Measurements from ENCODE around the gene EMC1. TPM values are rescaled to one million over a fixed set of nuclear protein-coding genes. Genes with fewer than 3 reads are reported as not detected.
"Not testable (repeated sequence)": the region's sequence is repeated elsewhere in the genome, so short reads cannot be mapped to it uniquely, and the experiment has no call there.

The EMC1 gene
- polyA plus RNA-seq, 1 donor from 2014 or later: 75.3 TPM

DNA sequence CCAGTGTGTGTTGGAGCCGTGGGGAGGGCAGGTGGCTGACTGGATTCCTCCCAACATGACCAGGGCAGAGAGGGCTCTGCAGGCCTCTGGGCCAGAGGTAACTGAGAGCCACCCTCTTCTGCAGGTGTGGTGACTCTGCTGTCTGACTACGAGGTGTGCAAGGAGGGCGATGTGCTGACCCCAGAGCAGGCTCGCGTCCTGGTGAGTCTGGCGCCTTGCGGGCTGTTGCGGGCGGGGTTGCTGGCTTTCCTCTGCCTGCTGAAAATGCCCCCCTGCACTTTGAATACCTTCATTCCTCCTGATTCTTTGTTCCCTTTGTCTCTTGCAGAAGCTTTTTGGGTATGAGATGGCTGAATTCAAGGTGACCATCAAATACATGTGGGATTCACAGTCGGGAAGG lies 7.0 kb upstream of the EMC1 start:
- TF ChIP-seq RAD21 (conservative IDR thresholded peaks at IDR 0.05) (no peak), MXI1 (conservative IDR thresholded peaks at IDR 0.05; ENCODE audit: poor library complexity, severe bottlenecking) (no peak), EP300 (conservative IDR thresholded peaks at IDR 0.05; ENCODE audit: poor library complexity, severe bottlenecking) (no peak), SMC3 (conservative IDR thresholded peaks at IDR 0.05; ENCODE audit: poor library complexity) (no peak), POLR2AphosphoS5 (IDR thresholded peaks at IDR 0.05) (no peak), EZH2 (IDR thresholded peaks at IDR 0.05; ENCODE audit: borderline replicate concordance, insufficient read depth, low read length, poor library complexity, severe bottlenecking) (no peak), TAF1 (IDR thresholded peaks at IDR 0.05; ENCODE audit: low read depth) (no peak)
- TF ChIP-seq, protein P1, sequence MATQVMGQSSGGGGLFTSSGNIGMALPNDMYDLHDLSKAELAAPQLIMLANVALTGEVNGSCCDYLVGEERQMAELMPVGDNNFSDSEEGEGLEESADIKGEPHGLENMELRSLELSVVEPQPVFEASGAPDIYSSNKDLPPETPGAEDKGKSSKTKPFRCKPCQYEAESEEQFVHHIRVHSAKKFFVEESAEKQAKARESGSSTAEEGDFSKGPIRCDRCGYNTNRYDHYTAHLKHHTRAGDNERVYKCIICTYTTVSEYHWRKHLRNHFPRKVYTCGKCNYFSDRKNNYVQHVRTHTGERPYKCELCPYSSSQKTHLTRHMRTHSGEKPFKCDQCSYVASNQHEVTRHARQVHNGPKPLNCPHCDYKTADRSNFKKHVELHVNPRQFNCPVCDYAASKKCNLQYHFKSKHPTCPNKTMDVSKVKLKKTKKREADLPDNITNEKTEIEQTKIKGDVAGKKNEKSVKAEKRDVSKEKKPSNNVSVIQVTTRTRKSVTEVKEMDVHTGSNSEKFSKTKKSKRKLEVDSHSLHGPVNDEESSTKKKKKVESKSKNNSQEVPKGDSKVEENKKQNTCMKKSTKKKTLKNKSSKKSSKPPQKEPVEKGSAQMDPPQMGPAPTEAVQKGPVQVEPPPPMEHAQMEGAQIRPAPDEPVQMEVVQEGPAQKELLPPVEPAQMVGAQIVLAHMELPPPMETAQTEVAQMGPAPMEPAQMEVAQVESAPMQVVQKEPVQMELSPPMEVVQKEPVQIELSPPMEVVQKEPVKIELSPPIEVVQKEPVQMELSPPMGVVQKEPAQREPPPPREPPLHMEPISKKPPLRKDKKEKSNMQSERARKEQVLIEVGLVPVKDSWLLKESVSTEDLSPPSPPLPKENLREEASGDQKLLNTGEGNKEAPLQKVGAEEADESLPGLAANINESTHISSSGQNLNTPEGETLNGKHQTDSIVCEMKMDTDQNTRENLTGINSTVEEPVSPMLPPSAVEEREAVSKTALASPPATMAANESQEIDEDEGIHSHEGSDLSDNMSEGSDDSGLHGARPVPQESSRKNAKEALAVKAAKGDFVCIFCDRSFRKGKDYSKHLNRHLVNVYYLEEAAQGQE (IDR thresholded peaks at IDR 0.05; ENCODE audit: borderline replicate concordance): no peak
- TF ChIP-seq, protein P2, sequence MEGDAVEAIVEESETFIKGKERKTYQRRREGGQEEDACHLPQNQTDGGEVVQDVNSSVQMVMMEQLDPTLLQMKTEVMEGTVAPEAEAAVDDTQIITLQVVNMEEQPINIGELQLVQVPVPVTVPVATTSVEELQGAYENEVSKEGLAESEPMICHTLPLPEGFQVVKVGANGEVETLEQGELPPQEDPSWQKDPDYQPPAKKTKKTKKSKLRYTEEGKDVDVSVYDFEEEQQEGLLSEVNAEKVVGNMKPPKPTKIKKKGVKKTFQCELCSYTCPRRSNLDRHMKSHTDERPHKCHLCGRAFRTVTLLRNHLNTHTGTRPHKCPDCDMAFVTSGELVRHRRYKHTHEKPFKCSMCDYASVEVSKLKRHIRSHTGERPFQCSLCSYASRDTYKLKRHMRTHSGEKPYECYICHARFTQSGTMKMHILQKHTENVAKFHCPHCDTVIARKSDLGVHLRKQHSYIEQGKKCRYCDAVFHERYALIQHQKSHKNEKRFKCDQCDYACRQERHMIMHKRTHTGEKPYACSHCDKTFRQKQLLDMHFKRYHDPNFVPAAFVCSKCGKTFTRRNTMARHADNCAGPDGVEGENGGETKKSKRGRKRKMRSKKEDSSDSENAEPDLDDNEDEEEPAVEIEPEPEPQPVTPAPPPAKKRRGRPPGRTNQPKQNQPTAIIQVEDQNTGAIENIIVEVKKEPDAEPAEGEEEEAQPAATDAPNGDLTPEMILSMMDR (IDR thresholded peaks at IDR 0.05; ENCODE audit: poor library complexity, severe bottlenecking): no peak
- H3K9ac ChIP-seq (ENCODE audit: low read length): no peak overlapping the region
- no peak overlapping the region for H3K4me2 ChIP-seq (ENCODE audit: low read length)
- no peaks in the 10 kb centered on the region for H3K27me3 ChIP-seq (ENCODE audit: insufficient read depth, low read depth, low read length)
- no peaks in the 10 kb centered on the region for H3K36me3 ChIP-seq (ENCODE audit: insufficient read depth, low read length)
- no peak overlapping the region for H3K27ac ChIP-seq (ENCODE audit: low read length)
- H3F3A ChIP-seq (ENCODE audit: insufficient read depth, low read length, poor library complexity, severe bottlenecking): no peaks in the 10 kb centered on the region
- no peaks in the 10 kb centered on the region for H4K20me1 ChIP-seq (ENCODE audit: insufficient read depth)
- H3K4me3 ChIP-seq (ENCODE audit: low read length): no peak overlapping the region
- no peak overlapping the region for H2AFZ ChIP-seq (ENCODE audit: low read depth, low read length)
- H3K9me3 ChIP-seq (ENCODE audit: low read length): no peaks in the 10 kb centered on the region
- H3K9me2 ChIP-seq (ENCODE audit: insufficient read depth, low read length): no peaks in the 10 kb centered on the region
- peaks cover 3% of the 10 kb centered on the region for H3K79me2 ChIP-seq (replicated peaks; ENCODE audit: insufficient read depth, low read length)

DNA sequence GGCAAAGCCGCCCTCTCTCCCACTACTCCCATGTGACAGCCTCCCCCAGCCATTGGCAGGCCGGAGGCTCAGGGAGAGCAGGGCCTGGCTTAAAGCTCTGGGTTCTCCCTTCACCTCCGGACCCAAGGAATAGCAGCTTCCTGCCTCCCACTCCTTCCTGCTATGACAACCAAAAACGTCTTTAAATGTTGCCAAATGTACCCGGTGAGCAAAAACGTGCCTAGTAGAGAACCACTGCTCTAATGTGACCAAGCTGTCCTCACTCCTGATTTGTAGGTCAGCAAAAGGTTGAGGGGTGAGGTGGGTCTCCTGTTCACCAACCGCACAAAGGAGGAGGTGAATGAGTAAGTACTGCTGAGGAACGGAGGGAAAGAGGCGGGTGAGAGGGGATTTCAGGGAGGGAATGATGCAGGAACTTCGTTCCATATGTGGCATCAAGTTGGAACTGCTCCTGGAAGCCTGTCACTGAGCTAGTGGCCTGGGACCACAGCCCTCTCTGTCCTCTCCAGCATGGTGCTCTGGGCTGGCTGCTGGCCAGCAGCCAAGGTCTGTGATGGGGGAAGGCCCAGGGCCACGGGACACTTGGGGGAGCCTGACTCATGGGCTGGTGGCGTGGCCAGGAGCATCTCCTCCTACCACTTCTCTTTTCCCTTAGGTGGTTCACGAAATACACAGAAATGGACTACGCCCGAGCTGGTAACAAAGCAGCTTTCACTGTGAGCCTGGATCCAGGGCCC lies 6.0 kb upstream of the EMC1 start:
- H3K27ac ChIP-seq (ENCODE audit: low read length): no peak overlapping the region

DNA sequence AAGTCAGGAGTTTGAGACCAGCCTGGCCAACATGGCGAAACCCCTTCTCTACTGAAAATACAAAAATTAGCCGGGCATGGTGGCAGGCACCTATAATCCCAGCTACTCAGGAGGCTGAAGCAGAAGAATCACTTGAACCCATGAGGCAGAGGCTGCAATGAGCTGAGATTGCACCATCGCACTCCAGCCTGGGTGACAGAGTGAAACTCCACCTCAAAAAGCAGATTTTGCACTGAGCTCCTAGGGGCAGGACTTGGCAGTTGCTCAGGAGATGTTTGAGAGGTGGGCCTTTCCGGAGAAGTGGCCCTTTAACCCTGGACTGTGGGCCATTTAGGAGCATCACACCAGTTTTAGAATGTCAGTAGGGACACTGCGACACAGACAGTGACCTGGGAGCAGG lies 5.0 kb upstream of the EMC1 start:
- not testable (repeated sequence) for H3K27me3 ChIP-seq (ENCODE audit: insufficient read depth, low read depth, low read length); H4K20me1 ChIP-seq (ENCODE audit: insufficient read depth); H3K4me3 ChIP-seq (ENCODE audit: low read length); H3K9ac ChIP-seq (ENCODE audit: low read length); H3K9me3 ChIP-seq (ENCODE audit: low read length); H3K27ac ChIP-seq (ENCODE audit: low read length); H3K4me2 ChIP-seq (ENCODE audit: low read length); H3K9me2 ChIP-seq (ENCODE audit: insufficient read depth, low read length); H2AFZ ChIP-seq (ENCODE audit: low read depth, low read length); H3K36me3 ChIP-seq (ENCODE audit: insufficient read depth, low read length); H3F3A ChIP-seq (ENCODE audit: insufficient read depth, low read length, poor library complexity, severe bottlenecking)
- peaks cover 18% of the 10 kb centered on the region for H3K79me2 ChIP-seq (replicated peaks; ENCODE audit: insufficient read depth, low read length)

More for the DNA sequence above, 6.0 kb upstream of the EMC1 start:
- Histone ChIP-seq H3K4me3 (ENCODE audit: low read length) (no peak overlapping the region), H2AFZ (ENCODE audit: low read depth, low read length) (no peak overlapping the region), H3F3A (ENCODE audit: insufficient read depth, low read length, poor library complexity, severe bottlenecking) (no peaks in the 10 kb centered on the region), H3K4me2 (ENCODE audit: low read length) (no peak overlapping the region), H3K9ac (ENCODE audit: low read length) (no peak overlapping the region), H3K27me3 (ENCODE audit: insufficient read depth, low read depth, low read length) (no peaks in the 10 kb centered on the region), H3K36me3 (ENCODE audit: insufficient read depth, low read length) (no peaks in the 10 kb centered on the region), H3K9me3 (ENCODE audit: low read length) (no peaks in the 10 kb centered on the region), H3K79me2 (replicated peaks; ENCODE audit: insufficient read depth, low read length) (peaks cover 13% of the 10 kb centered on the region), H4K20me1 (ENCODE audit: insufficient read depth) (no peaks in the 10 kb centered on the region), H3K9me2 (ENCODE audit: insufficient read depth, low read length) (no peaks in the 10 kb centered on the region)
- TF ChIP-seq EP300 (conservative IDR thresholded peaks at IDR 0.05; ENCODE audit: poor library complexity, severe bottlenecking) (no peak), SMC3 (conservative IDR thresholded peaks at IDR 0.05; ENCODE audit: poor library complexity) (no peak)

Measured in neural cell (in vitro differentiated cells).